Kidney (tissue), 14 donors: Measurements from ENCODE around the gene PPFIA2. TPM values are rescaled to one million over a fixed set of nuclear protein-coding genes. Genes with fewer than 3 reads are reported as not detected.
A peak's percentile ranks its signal among the peaks of the same experiment; 100 is the strongest.

Experiments used
- DNase-seq, 5 donors: peaks; one replicate each; pipeline ENCODE4 v3.0.0-alpha.2; 2013 to 2020
- FAIRE-seq: peaks from 2 replicates; lab custom pipeline; 2012; peaks lifted over from hg19 to GRCh38; lab: Jason Lieb, UNC
- H3K27ac ChIP-seq, 2 donors: one replicate each; pipeline ENCODE4 v1.7.0; 2013; ENCODE audit warnings: low read depth in 2 of 2, low read length in 2 of 2, inconsistent platforms in 1 of 2
- H3K27me3 ChIP-seq: one replicate; pipeline ENCODE4 v1.7.1; 2013; ENCODE audit warnings: low read length, inconsistent platforms; ENCODE audit not compliant: control insufficient read depth, insufficient read depth
- H3K36me3 ChIP-seq, 3 donors: one replicate each; pipeline versions ENCODE4 v1.7.0 to v1.7.1; 2013; ENCODE audit warnings: low read length in 3 of 3, control low read depth in 1 of 3, inconsistent platforms in 1 of 3; ENCODE audit not compliant: insufficient read depth in 3 of 3, control insufficient read depth in 2 of 3
- H3K4me1 ChIP-seq, 3 donors: one replicate each; pipeline versions ENCODE4 v1.7.0 to v1.7.1; 2013; ENCODE audit warnings: low read length in 3 of 3, inconsistent platforms in 1 of 3, low read depth in 1 of 3; ENCODE audit not compliant: control insufficient read depth in 2 of 3, insufficient read depth in 2 of 3
- H3K4me3 ChIP-seq, 3 donors: one replicate each; pipeline versions ENCODE4 v1.7.0 to v1.8.1; 2013; ENCODE audit warnings: low read length in 3 of 3, control low read depth in 1 of 3, inconsistent platforms in 1 of 3
- H3K9ac ChIP-seq, 3 donors: one replicate each; pipeline versions ENCODE4 v1.7.0 to v1.7.1; 2013; ENCODE audit warnings: low read length in 3 of 3, control low read depth in 1 of 3, inconsistent platforms in 1 of 3
- H3K9me3 ChIP-seq, 3 donors: one replicate each; pipeline versions ENCODE4 v1.7.0 to v1.7.1; 2013; ENCODE audit warnings: low read length in 3 of 3, control low read depth in 1 of 3, inconsistent platforms in 1 of 3; ENCODE audit not compliant: control insufficient read depth in 2 of 3, insufficient read depth in 1 of 3
- intact Hi-C: fragments of 100-400 bp; cut with DNase I; formaldehyde crosslinking; loops from one replicate; pipeline ENCODE4 v1.11.1; 2022
- polyA plus RNA-seq: library from polyadenylated mRNA; stranded (reverse); fragments of 350-450 nt; fragmentation: Illumina TruSeq; extraction: RNeasy Lipid Tissue Mini Kit (QIAGEN cat#74804); gene quantifications from one replicate; pipeline ENCODE4 v1.2.3, GENCODE V29; 2014; ENCODE audit warnings: low read depth, low replicate concordance; ENCODE audit not compliant: insufficient read depth
- total RNA-seq: library from RNA; stranded (reverse); fragmentation: NEBNext Ultra II Directional; extraction: Animal tissue kit (Norgen Biotek cat#: 25700); gene quantifications from one replicate; pipeline ENCODE4 v1.2.1, GENCODE V29; 2021
- TF ChIP-seq, protein P1 (sequence below): IDR thresholded peaks from 3 replicates; pipeline ENCODE4 v1.5.1; 2012; ENCODE audit warnings: mild to moderate bottlenecking, moderate library complexity, borderline replicate concordance; ENCODE audit not compliant: insufficient read depth; ENCODE audit errors: extremely low read depth
- donor health status: control.
- donor health status: control.
- donor health status: control.
- donor health status: control.
- donor health status: control.
- donor health status: DM: yes; HTN: yes; CAD: no.
- donor health status: Normal renal cell carcinoma (clear cell type).

The PPFIA2 gene
- total and polyA plus RNA-seq, 2 donors from 2014 or later: 2.8 to 9.4 TPM

DNA sequence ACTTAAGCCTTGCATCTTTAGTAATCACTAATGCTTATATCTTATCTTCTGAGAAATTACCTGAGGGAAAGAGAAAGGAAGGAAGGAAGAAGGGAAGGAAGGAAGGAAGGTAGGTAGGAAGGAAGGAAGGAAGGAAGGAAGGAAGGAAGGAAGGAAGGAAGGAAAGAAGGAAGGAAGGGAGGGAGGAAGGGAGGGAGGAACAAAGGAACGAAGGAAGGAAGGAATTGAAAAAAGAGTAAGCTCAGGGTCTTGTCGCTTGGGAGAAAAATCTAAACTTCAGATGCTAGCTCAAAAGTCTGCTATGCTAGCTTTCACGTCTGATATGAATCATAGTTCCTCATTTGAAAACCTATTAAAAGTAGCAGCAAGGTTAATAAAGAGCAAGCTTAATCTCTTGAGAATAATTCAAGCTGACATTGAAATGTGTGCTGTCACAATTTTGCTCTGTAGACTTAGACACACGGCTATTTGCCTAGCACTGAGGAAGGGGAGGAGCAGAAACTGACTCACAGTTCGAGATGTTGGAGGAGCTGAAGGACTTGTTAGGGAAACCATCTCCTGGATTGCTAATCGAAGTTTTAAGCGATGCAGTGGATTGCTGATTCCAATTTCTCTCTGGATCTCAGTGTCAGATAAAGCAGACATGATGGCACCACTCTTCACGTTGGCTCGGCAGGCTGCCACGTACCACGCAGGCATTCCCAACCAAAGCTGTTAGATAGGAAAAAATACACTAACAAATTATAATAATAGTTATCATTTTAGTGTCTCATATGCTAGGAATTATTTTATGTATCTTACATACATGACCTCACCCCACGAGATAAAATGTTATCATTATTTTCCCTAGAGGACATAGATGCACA, 464.6 kb downstream of the PPFIA2 start:
- Histone ChIP-seq H3K4me3 (no peak overlapping the region), H3K4me1 (no peaks in the 10 kb centered on the region), H3K27ac (no peak overlapping the region), H3K36me3 (no peaks in the 10 kb centered on the region), H3K9me3 (peaks cover 0 to 3% (median 0%) of the 10 kb centered on the region in 3 donors), H3K9ac (no peak overlapping the region), H3K27me3 (no peaks in the 10 kb centered on the region)
- DNase-seq (peak in 1 of 5 donors; percentile 11), FAIRE-seq (no peak)
- intact Hi-C loops: no loop called here
- TF ChIP-seq, protein P1, sequence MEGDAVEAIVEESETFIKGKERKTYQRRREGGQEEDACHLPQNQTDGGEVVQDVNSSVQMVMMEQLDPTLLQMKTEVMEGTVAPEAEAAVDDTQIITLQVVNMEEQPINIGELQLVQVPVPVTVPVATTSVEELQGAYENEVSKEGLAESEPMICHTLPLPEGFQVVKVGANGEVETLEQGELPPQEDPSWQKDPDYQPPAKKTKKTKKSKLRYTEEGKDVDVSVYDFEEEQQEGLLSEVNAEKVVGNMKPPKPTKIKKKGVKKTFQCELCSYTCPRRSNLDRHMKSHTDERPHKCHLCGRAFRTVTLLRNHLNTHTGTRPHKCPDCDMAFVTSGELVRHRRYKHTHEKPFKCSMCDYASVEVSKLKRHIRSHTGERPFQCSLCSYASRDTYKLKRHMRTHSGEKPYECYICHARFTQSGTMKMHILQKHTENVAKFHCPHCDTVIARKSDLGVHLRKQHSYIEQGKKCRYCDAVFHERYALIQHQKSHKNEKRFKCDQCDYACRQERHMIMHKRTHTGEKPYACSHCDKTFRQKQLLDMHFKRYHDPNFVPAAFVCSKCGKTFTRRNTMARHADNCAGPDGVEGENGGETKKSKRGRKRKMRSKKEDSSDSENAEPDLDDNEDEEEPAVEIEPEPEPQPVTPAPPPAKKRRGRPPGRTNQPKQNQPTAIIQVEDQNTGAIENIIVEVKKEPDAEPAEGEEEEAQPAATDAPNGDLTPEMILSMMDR: no peak

DNA sequence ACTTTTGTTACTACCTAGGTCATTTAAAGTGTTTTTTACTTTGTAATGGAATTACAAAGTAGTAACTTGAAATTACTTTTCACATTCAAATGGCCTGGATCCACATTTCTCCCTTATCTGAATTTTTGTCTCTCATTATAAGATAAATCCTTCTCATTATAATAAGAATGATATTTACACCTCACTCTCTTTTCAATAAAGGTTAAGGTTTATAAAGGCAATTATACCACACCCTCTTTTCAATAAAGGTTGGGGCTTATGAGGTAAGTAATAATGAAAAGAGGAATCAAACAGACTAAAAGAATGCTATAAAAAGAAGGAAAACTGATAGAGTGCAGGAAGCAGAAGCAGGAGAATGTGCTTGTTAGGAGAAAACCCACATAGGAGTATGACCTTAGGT, 470.5 kb downstream of the PPFIA2 start:
- no peaks in the 10 kb centered on the region for H3K27me3 ChIP-seq
- DNase-seq: no peak
- TF ChIP-seq, protein P1: no peak
- no peaks in the 10 kb centered on the region for H3K4me1 ChIP-seq
- peaks cover 0 to under 1% (median 0%) of the 10 kb centered on the region in 3 donors for H3K9me3 ChIP-seq
- H3K4me3 ChIP-seq: no peak overlapping the region
- H3K9ac ChIP-seq: no peak overlapping the region
- H3K27ac ChIP-seq: no peak overlapping the region
- intact Hi-C loops: no loop called here
- no peak for FAIRE-seq
- H3K36me3 ChIP-seq: no peaks in the 10 kb centered on the region

DNA sequence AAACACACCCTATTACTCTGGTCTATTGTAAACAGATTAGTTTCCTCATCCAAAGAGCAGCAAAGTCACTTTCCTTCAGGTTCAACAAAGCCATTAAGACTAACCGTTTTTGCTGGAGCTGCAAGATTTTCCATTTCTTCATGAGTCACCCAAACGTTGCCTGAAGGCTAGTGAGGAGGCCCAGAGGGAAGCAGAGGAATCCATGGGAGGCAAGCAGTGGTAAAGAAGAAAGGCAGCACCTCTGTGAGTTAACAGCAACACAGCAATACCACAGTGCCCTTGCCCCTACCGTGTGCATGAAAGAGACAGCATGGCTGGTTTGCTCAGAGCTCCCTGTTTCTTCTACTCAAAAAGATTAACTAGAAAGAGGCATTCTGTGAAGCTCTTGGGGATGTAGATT, 475.0 kb downstream of the PPFIA2 start:
- Histone ChIP-seq H3K27ac (no peak overlapping the region), H3K36me3 (no peaks in the 10 kb centered on the region), H3K9me3 (no peaks in the 10 kb centered on the region), H3K4me1 (no peaks in the 10 kb centered on the region), H3K4me3 (no peak overlapping the region), H3K27me3 (no peaks in the 10 kb centered on the region), H3K9ac (no peak overlapping the region)
- FAIRE-seq (no peak), DNase-seq (no peak)
- TF ChIP-seq, protein P1: no peak
- intact Hi-C loops: no loop called here
